HEK293T (cell line): ENCODE data around the gene ZNF518B.

Source experiments
- CTCF ChIA-PET: fragments of 350-600 bp; formaldehyde crosslinking; extraction: SDS; loops from one replicate; lab custom pipeline; 2021; ENCODE audit warnings: antibody characterized with exemption, inconsistent platforms; lab: Yijun Ruan, JAX
- POLR2A ChIA-PET: fragments of 350-600 bp; formaldehyde crosslinking; extraction: SDS; loops from one replicate; lab custom pipeline; 2020; ENCODE audit warnings: antibody characterized with exemption, inconsistent platforms; lab: Yijun Ruan, JAX
- DNase-seq: peaks from one replicate; pipeline ENCODE4 v3.0.0; 2012; ENCODE audit warnings: mixed read lengths; ENCODE audit errors: extremely low spot score
- ARNT ChIP-seq: fragments of 450-650 bp; IDR thresholded peaks from 2 replicates; pipeline ENCODE4 v1.6.1; 2017; ENCODE audit warnings: mild to moderate bottlenecking
- BHLHE40 ChIP-seq: fragments of 450-650 bp; IDR thresholded peaks from 2 replicates; pipeline ENCODE4 v1.6.1; 2016; ENCODE audit warnings: mild to moderate bottlenecking, moderate library complexity, borderline replicate concordance
- CTBP1 ChIP-seq: fragments of 450-650 bp; IDR thresholded peaks from 2 replicates; pipeline ENCODE4 v1.6.1; 2016; ENCODE audit warnings: borderline replicate concordance
- ELF4 ChIP-seq: fragments of 450-650 bp; IDR thresholded peaks from 2 replicates; pipeline ENCODE4 v1.6.1; 2017; ENCODE audit warnings: antibody characterized with exemption
- FOXA1 ChIP-seq: fragments of 450-650 bp; IDR thresholded peaks from 2 replicates; pipeline ENCODE4 v1.6.1; 2016; ENCODE audit warnings: mild to moderate bottlenecking
- FOXK2 ChIP-seq: fragments of 450-650 bp; IDR thresholded peaks from 2 replicates; pipeline ENCODE4 v1.6.1; 2016; ENCODE audit warnings: mild to moderate bottlenecking
- FOXM1 ChIP-seq: fragments of 450-650 bp; IDR thresholded peaks from 2 replicates; pipeline ENCODE4 v1.6.1; 2017; ENCODE audit warnings: mild to moderate bottlenecking, borderline replicate concordance
- HDGF ChIP-seq: fragments of 450-650 bp; IDR thresholded peaks from 2 replicates; pipeline ENCODE4 v1.6.1; 2017; ENCODE audit warnings: antibody characterized with exemption, borderline replicate concordance
- L3MBTL2 ChIP-seq: fragments of 450-650 bp; conservative IDR thresholded peaks from 2 replicates; pipeline ENCODE4 v1.6.1; 2016; ENCODE audit warnings: mild to moderate bottlenecking
- LEF1 ChIP-seq: fragments of 450-650 bp; IDR thresholded peaks from 2 replicates; pipeline ENCODE4 v1.6.1; 2017; ENCODE audit warnings: mild to moderate bottlenecking, borderline replicate concordance
- NFRKB ChIP-seq: fragments of 450-650 bp; IDR thresholded peaks from 2 replicates; pipeline ENCODE4 v1.6.1; 2016; ENCODE audit warnings: mild to moderate bottlenecking, moderate library complexity
- PKNOX1 ChIP-seq: fragments of 450-650 bp; IDR thresholded peaks from 2 replicates; pipeline ENCODE4 v1.6.1; 2016
- SP1 ChIP-seq: fragments of 450-650 bp; IDR thresholded peaks from 2 replicates; pipeline ENCODE4 v1.6.1; 2017
- SUZ12 ChIP-seq: fragments of 450-650 bp; IDR thresholded peaks from 2 replicates; pipeline ENCODE4 v1.6.1; 2016; ENCODE audit warnings: mild to moderate bottlenecking
- TARDBP ChIP-seq: fragments of 450-650 bp; IDR thresholded peaks from 2 replicates; pipeline ENCODE4 v1.6.1; 2016
- ZNF384 ChIP-seq: fragments of 450-650 bp; IDR thresholded peaks from 2 replicates; pipeline ENCODE4 v1.6.1; 2016

Gene ZNF518B

GRCh38 chr4:10457255-10457801 lies at the start of gene ZNF518B:
Gene ZNF518B, minus strand, starts transcription at chr4:10457426. Its CDS starts 11,098 bp downstream, at chr4:10446328.
- TF ChIP-seq BHLHE40, result no peak
- TF ChIP-seq NFRKB, result no peak
- 0 out of 2 replicates have a peak, but pooled peaks have one; percentile 14 for TF ChIP-seq L3MBTL2
- no peak for TF ChIP-seq CTBP1
- no peak for TF ChIP-seq ARNT
- TF ChIP-seq ZNF384, result no peak
- ChIA-PET CTCF (no interaction called here), POLR2A (no interaction called here)
- peak; percentile 69 for DNase-seq

GRCh38 chr4:10506077-10506476 lies 48.9 kb upstream of the ZNF518B start:
- ChIA-PET POLR2A (no interaction called here), CTCF (no interaction called here)

GRCh38 chr4:10504570-10505179 lies 47.4 kb upstream of the ZNF518B start:
- POLR2A ChIA-PET, result no interaction called here
- no peak for TF ChIP-seq L3MBTL2
- no peak for DNase-seq
- CTCF ChIA-PET, result no interaction called here

More at GRCh38 chr4:10506077-10506476, 48.9 kb upstream of the ZNF518B start:
- no peak for DNase-seq
- TF ChIP-seq SP1 (no peak), PKNOX1 (no peak), FOXA1 (no peak), FOXM1 (no peak), LEF1 (no peak), SUZ12 (no peak), FOXK2 (no peak), CTBP1 (no peak), ZNF384 (no peak), NFRKB (no peak)

- no peak for TF ChIP-seq L3MBTL2
- no peak for TF ChIP-seq FOXK2
- TF ChIP-seq ELF4, result no peak
- no peak for TF ChIP-seq ZNF384
- TF ChIP-seq LEF1, result no peak
- TF ChIP-seq TARDBP, result no peak
- TF ChIP-seq HDGF, result no peak
- TF ChIP-seq BHLHE40, result no peak
- no peak for DNase-seq
- ChIA-PET POLR2A (no interaction called here), CTCF (no interaction called here)
Observed at GRCh38 chr4:10502717-10503116, 45.5 kb upstream of the ZNF518B start.

GRCh38 chr4:10500776-10501175 lies 43.5 kb upstream of the ZNF518B start:
- no peak for DNase-seq
- ChIA-PET CTCF (no interaction called here), POLR2A (no interaction called here)
- TF ChIP-seq FOXK2, result no peak
- no peak for TF ChIP-seq CTBP1
- no peak for TF ChIP-seq PKNOX1

- POLR2A ChIA-PET, result no interaction called here
- CTCF ChIA-PET, result no interaction called here
- TF ChIP-seq FOXM1 (no peak), PKNOX1 (no peak)
- no peak for DNase-seq
Observed at GRCh38 chr4:10496200-10496599, 39.0 kb upstream of the ZNF518B start.

- POLR2A ChIA-PET, result no interaction called here
- DNase-seq, result no peak
- TF ChIP-seq ZNF384, result no peak
- no peak for TF ChIP-seq ARNT
- no peak for TF ChIP-seq ELF4
- TF ChIP-seq NFRKB, result no peak
- no peak for TF ChIP-seq LEF1
- no peak for TF ChIP-seq TARDBP
- TF ChIP-seq SP1, result no peak
- TF ChIP-seq FOXK2, result no peak
- no peak for TF ChIP-seq HDGF
- TF ChIP-seq L3MBTL2, result no peak
- no peak for TF ChIP-seq FOXA1
- no peak for TF ChIP-seq SUZ12
- CTCF ChIA-PET, result no interaction called here
Observed at GRCh38 chr4:10495651-10496050, 38.4 kb upstream of the ZNF518B start.
